ENCODE data around the gene C11orf91. TPM values are rescaled to one million over a fixed set of nuclear protein-coding genes. Genes with fewer than 3 reads are reported as not detected.

C11orf91 gene
- total and polyA plus RNA-seq, 12 donors, result 0.17 to 3.0 TPM; not detected in 10

- H3K27ac ChIP-seq, result no peak overlapping the region
- 82 to 89% methylated on average over 22 of the region's 22 CpGs for WGBS, 2 donors
- no peak for TF ChIP-seq CTCF (IDR thresholded peaks at IDR 0.05)
- intact Hi-C loops (cut with DNase I), result no loop called here
- ATAC-seq, result no peak
- no peaks in the 10 kb centered on the region for H3K27me3 ChIP-seq
- peaks cover 0 to under 1% (median 0%) of the 10 kb centered on the region in 9 donors for H3K4me1 ChIP-seq
- no peak overlapping the region for H3K4me3 ChIP-seq
- no peak for DNase-seq
- no peaks in the 10 kb centered on the region for H3K36me3 ChIP-seq
- no peaks in the 10 kb centered on the region for H3K9me3 ChIP-seq
Observed at GRCh38 chr11:33658195-33658900, 42.3 kb downstream of the C11orf91 start.

GRCh38 chr11:33657757-33658156 lies 42.9 kb downstream of the C11orf91 start:
- WGBS, 2 donors, result 89 to 91% methylated on average over 3 of the region's 3 CpGs

GRCh38 chr11:33656768-33657167 lies 43.9 kb downstream of the C11orf91 start:
- WGBS, 2 donors, result 96 to 97% methylated on average over 7 of the region's 7 CpGs
- no peaks in the 10 kb centered on the region for H3K9me3 ChIP-seq
- peaks cover 4 to 17% (median 9%) of the 10 kb centered on the region in 9 donors for H3K4me1 ChIP-seq
- DNase-seq, result no peak
- intact Hi-C loops (cut with DNase I), result no loop called here
- no peak overlapping the region for H3K27ac ChIP-seq
- no peaks in the 10 kb centered on the region for H3K27me3 ChIP-seq
- no peak for ATAC-seq
- no peak for TF ChIP-seq CTCF (IDR thresholded peaks at IDR 0.05)
- no peaks in the 10 kb centered on the region for H3K36me3 ChIP-seq
- H3K4me3 ChIP-seq, result no peak overlapping the region

More at GRCh38 chr11:33657757-33658156, 42.9 kb downstream of the C11orf91 start:
- DNase-seq, result no peak
- no peak for TF ChIP-seq CTCF (IDR thresholded peaks at IDR 0.05)
- no peaks in the 10 kb centered on the region for H3K27me3 ChIP-seq
- H3K4me3 ChIP-seq, result no peak overlapping the region
- ATAC-seq, result no peak
- intact Hi-C loops (cut with DNase I), result no loop called here
- H3K27ac ChIP-seq, result no peak overlapping the region
- H3K9me3 ChIP-seq, result no peaks in the 10 kb centered on the region
- peaks cover 0 to 7% (median under 1%) of the 10 kb centered on the region in 9 donors for H3K4me1 ChIP-seq
- H3K36me3 ChIP-seq, result no peaks in the 10 kb centered on the region

GRCh38 chr11:33655842-33656600 lies 44.6 kb downstream of the C11orf91 start:
- TF ChIP-seq CTCF (IDR thresholded peaks at IDR 0.05), result no peak
- Histone ChIP-seq H3K27ac (no peak overlapping the region), H3K9me3 (no peaks in the 10 kb centered on the region), H3K36me3 (no peaks in the 10 kb centered on the region), H3K4me3 (no peak overlapping the region), H3K4me1 (peaks cover 4 to 21% (median 9%) of the 10 kb centered on the region in 9 donors), H3K27me3 (no peaks in the 10 kb centered on the region)
- no peak for DNase-seq
- no peak for ATAC-seq
- 96 to 97% methylated on average over 11 of the region's 11 CpGs for WGBS, 2 donors
- intact Hi-C loops (cut with DNase I), result no loop called here

Data from heart right ventricle (tissue), 16 donors.